Suprapubic skin (tissue), 4 donors: ENCODE measurements around the gene HNRNPM. TPM values are rescaled to one million over a fixed set of nuclear protein-coding genes. Genes with fewer than 3 reads are reported as not detected.

ENCODE experiments used
- DNase-seq, 2 donors: peaks; one replicate each; pipeline ENCODE4 v3.0.0-alpha.2; 2019; ENCODE audit warnings: low spot score in 2 of 2
- H3K27ac ChIP-seq: fragments of 200-600 bp; sonication (generic); one replicate; pipeline ENCODE4 v1.5.1; 2019
- H3K27me3 ChIP-seq: fragments of 200-600 bp; sonication (generic); one replicate; pipeline ENCODE4 v1.5.1; 2019
- H3K36me3 ChIP-seq: fragments of 200-600 bp; sonication (generic); one replicate; pipeline ENCODE4 v1.5.1; 2019
- H3K4me1 ChIP-seq: fragments of 200-600 bp; sonication (generic); one replicate; pipeline ENCODE4 v1.5.1; 2019
- H3K4me3 ChIP-seq: fragments of 200-600 bp; sonication (generic); one replicate; pipeline ENCODE4 v1.5.1; 2019; ENCODE audit warnings: mild to moderate bottlenecking
- H3K9me3 ChIP-seq: fragments of 200-600 bp; sonication (generic); one replicate; pipeline ENCODE4 v1.5.1; 2019
- CTCF ChIP-seq, 2 donors: fragments of 200-600 bp in 1 of 2; fragments of 450-650 bp in 1 of 2; sonication (generic) in 1 of 2; IDR thresholded peaks; one replicate each; pipeline ENCODE4 v1.5.1; 2016 to 2019; ENCODE audit warnings: antibody characterized with exemption in 2 of 2, mild to moderate bottlenecking in 1 of 2, moderate library complexity in 1 of 2
- EP300 ChIP-seq: sonication (generic); formaldehyde crosslinking; IDR thresholded peaks from one replicate; pipeline ENCODE4 v1.6.1; 2017; ENCODE audit warnings: antibody characterized with exemption
- POLR2A ChIP-seq, 2 donors: fragments of 450-650 bp; IDR thresholded peaks; one replicate each; pipeline ENCODE4 v1.6.1; 2017; ENCODE audit warnings: antibody characterized with exemption in 2 of 2, mild to moderate bottlenecking in 2 of 2, moderate library complexity in 2 of 2
- POLR2AphosphoS5 ChIP-seq, 3 donors: sonication (generic); formaldehyde crosslinking; IDR thresholded peaks; one replicate each; pipeline ENCODE4 v1.6.1; 2017; ENCODE audit warnings: antibody characterized with exemption in 3 of 3
- WGBS: methylation state at CpG from one replicate; pipeline ENCODE4 v1.1.5; 2018; 5-methylcytosine and 5-hydroxymethylcytosine counted together
- total RNA-seq, 4 donors: library from RNA; depleted of rRNA; stranded (reverse); fragments of >200 nt; gene quantifications; one replicate each; pipeline ENCODE4 v1.1.0, GENCODE V29; 2016

HNRNPM gene
- total RNA-seq, 4 donors from 2014 or later = 85.5 to 128 (median 121) TPM

- no peak overlapping the region for H3K27ac ChIP-seq
- H3K4me1 ChIP-seq = peaks cover 9% of the 10 kb centered on the region
- DNase-seq = no peak
- no peaks in the 10 kb centered on the region for H3K27me3 ChIP-seq
- WGBS = 95% methylated on average over 1 of the region's 1 CpG
- TF ChIP-seq EP300 (no peak), POLR2A (IDR thresholded peaks at IDR 0.05) (no peak), POLR2AphosphoS5 (IDR thresholded peaks at IDR 0.05) (no peak), CTCF (IDR thresholded peaks at IDR 0.05) (no peak)
- H3K4me3 ChIP-seq = no peak overlapping the region
- no peaks in the 10 kb centered on the region for H3K9me3 ChIP-seq
- peaks cover 77% of the 10 kb centered on the region for H3K36me3 ChIP-seq
Measured at GRCh38 chr19:8475005-8475404, 30.2 kb downstream of the HNRNPM start.

GRCh38 chr19:8476524-8476923 is 31.7 kb downstream of the HNRNPM start:
- no peak overlapping the region for H3K27ac ChIP-seq
- no peaks in the 10 kb centered on the region for H3K9me3 ChIP-seq
- no peak for DNase-seq
- H3K36me3 ChIP-seq = peaks cover 62% of the 10 kb centered on the region
- no peak overlapping the region for H3K4me3 ChIP-seq
- H3K27me3 ChIP-seq = no peaks in the 10 kb centered on the region
- 65% methylated on average over 6 of the region's 8 CpGs for WGBS
- peaks cover 23% of the 10 kb centered on the region for H3K4me1 ChIP-seq
- no peak for TF ChIP-seq POLR2A (IDR thresholded peaks at IDR 0.05)
- TF ChIP-seq POLR2AphosphoS5 (IDR thresholded peaks at IDR 0.05) = no peak
- no peak for TF ChIP-seq CTCF (IDR thresholded peaks at IDR 0.05)
- TF ChIP-seq EP300 = no peak

GRCh38 chr19:8477889-8478288 is 33.1 kb downstream of the HNRNPM start:
- no peak overlapping the region for H3K4me3 ChIP-seq
- TF ChIP-seq CTCF (IDR thresholded peaks at IDR 0.05) (no peak), EP300 (no peak), POLR2AphosphoS5 (IDR thresholded peaks at IDR 0.05) (no peak), POLR2A (IDR thresholded peaks at IDR 0.05) (no peak)
- peaks cover 52% of the 10 kb centered on the region for H3K36me3 ChIP-seq
- H3K4me1 ChIP-seq = peaks cover 35% of the 10 kb centered on the region
- no peaks in the 10 kb centered on the region for H3K9me3 ChIP-seq
- WGBS = 79% methylated on average over 4 of the region's 4 CpGs
- H3K27ac ChIP-seq = no peak overlapping the region
- DNase-seq = peak in 1 of 2 donors; percentile 25
- H3K27me3 ChIP-seq = no peaks in the 10 kb centered on the region

GRCh38 chr19:8478598-8478997 is 33.8 kb downstream of the HNRNPM start:
- 48% methylated on average over 3 of the region's 3 CpGs for WGBS
- Histone ChIP-seq H3K4me1 (peaks cover 39% of the 10 kb centered on the region), H3K27me3 (no peaks in the 10 kb centered on the region), H3K4me3 (no peak overlapping the region), H3K27ac (no peak overlapping the region), H3K9me3 (no peaks in the 10 kb centered on the region), H3K36me3 (peaks cover 52% of the 10 kb centered on the region)
- no peak for TF ChIP-seq POLR2AphosphoS5 (IDR thresholded peaks at IDR 0.05)
- TF ChIP-seq POLR2A (IDR thresholded peaks at IDR 0.05) = no peak
- TF ChIP-seq CTCF (IDR thresholded peaks at IDR 0.05) = no peak
- TF ChIP-seq EP300 = no peak
- no peak for DNase-seq

GRCh38 chr19:8481201-8481600 is 36.4 kb downstream of the HNRNPM start:
- DNase-seq = peak in 1 of 2 donors; percentile 62
- Histone ChIP-seq H3K27me3 (no peaks in the 10 kb centered on the region), H3K9me3 (no peaks in the 10 kb centered on the region), H3K4me3 (no peak overlapping the region), H3K36me3 (peaks cover 50% of the 10 kb centered on the region), H3K27ac (peak overlapping the region; percentile 50), H3K4me1 (peaks cover 43% of the 10 kb centered on the region)
- no peak for TF ChIP-seq EP300
- TF ChIP-seq POLR2AphosphoS5 (IDR thresholded peaks at IDR 0.05) = no peak
- TF ChIP-seq CTCF (IDR thresholded peaks at IDR 0.05) = no peak
- no peak for TF ChIP-seq POLR2A (IDR thresholded peaks at IDR 0.05)
- 34% methylated on average over 7 of the region's 11 CpGs for WGBS
